Subcutaneous adipose tissue (tissue), 4 donors: ENCODE measurements around the gene RFX2. TPM values are rescaled to one million over a fixed set of nuclear protein-coding genes. Genes with fewer than 3 reads are reported as not detected.

Source experiments
- total RNA-seq, 4 donors: library from RNA; depleted of rRNA; stranded (reverse); fragments of >200 nt; gene quantifications; one replicate each; pipeline ENCODE4 v1.1.0, GENCODE V29; 2016
- TF ChIP-seq, protein P1 (sequence below): fragments of 450-650 bp; IDR thresholded peaks from one replicate; pipeline ENCODE4 v1.5.1; 2016; ENCODE audit warnings: low read depth, mild to moderate bottlenecking, control low read depth, antibody characterized with exemption, moderate library complexity

Gene RFX2
- total RNA-seq, 4 donors from 2014 or later: 2.9 to 8.9 (median 7.2) TPM

DNA sequence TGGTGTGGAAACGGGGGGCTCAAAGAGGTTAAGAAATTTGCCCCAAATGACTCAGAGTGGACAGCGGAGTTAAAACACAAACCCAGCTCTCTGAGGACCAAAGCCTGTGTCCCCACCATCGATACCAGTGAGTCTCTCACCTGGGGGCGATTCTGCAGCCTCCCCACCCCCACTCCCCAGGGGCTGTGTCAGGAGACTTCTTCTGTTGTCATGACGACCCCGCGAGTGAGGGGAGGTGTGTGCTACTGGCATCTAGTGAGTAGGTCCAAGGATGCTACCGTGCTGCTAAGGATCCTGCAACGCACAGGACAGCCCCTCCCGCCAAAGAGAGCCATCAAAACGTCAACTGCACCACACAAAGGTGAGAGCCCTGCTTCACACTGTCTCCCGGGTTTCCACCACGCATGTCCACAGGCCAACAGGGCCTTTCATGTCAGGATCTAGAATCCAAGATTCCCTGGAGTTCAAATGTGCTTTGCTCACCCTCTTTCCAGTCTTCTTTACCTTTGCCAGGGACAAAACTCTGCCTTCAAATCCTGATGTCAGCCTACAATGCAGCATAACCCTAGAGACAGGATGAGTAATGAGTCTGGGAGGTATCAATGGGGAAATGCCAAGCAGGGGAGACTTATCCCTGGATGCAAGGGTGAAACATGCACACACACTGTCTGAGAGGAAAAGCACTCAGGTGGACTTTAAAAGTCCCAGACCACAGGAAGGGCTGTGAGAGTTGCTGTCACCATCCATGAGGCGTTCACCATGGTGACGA, 136.2 kb downstream of the RFX2 start:
- TF ChIP-seq, protein P1, sequence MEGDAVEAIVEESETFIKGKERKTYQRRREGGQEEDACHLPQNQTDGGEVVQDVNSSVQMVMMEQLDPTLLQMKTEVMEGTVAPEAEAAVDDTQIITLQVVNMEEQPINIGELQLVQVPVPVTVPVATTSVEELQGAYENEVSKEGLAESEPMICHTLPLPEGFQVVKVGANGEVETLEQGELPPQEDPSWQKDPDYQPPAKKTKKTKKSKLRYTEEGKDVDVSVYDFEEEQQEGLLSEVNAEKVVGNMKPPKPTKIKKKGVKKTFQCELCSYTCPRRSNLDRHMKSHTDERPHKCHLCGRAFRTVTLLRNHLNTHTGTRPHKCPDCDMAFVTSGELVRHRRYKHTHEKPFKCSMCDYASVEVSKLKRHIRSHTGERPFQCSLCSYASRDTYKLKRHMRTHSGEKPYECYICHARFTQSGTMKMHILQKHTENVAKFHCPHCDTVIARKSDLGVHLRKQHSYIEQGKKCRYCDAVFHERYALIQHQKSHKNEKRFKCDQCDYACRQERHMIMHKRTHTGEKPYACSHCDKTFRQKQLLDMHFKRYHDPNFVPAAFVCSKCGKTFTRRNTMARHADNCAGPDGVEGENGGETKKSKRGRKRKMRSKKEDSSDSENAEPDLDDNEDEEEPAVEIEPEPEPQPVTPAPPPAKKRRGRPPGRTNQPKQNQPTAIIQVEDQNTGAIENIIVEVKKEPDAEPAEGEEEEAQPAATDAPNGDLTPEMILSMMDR: no peak

DNA sequence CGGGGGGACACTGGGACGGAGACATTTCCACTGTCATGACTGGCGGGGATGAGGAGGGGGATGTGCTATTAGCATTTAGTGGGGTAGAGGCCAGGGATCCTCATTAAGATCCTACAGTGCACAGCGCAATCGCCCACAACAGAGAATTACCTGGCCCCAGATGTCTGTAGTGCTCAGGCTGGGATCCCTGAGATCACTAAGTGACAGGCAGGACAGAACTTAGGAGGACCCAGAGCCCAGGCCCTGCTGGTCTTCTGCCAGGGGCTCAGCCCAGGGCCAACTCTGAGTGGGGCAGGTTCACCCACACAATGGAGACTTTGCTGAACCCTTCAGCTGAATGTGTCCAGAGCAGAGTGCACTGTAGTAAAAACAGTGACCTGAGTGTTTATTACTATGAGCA, 136.9 kb downstream of the RFX2 start:
- TF ChIP-seq, protein P1: no peak

DNA sequence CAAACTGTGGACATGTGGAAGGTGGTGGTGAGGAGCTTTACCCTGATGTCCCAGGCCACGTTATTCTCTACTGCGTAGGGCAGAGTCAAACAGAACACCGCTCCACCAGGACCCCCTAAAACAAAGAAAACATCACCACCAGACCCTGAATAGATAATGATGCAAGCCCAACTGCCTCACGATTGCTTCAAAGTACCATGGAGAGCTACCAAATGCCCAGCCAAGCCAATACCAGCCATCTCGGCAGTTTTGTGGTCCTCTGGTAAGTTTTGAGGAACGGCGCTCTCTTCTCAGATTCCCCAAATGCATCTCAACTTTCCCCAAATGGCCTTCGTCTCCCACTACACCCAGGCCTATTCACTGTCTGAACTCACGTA, 138.0 kb downstream of the RFX2 start:
- TF ChIP-seq, protein P1: no peak

DNA sequence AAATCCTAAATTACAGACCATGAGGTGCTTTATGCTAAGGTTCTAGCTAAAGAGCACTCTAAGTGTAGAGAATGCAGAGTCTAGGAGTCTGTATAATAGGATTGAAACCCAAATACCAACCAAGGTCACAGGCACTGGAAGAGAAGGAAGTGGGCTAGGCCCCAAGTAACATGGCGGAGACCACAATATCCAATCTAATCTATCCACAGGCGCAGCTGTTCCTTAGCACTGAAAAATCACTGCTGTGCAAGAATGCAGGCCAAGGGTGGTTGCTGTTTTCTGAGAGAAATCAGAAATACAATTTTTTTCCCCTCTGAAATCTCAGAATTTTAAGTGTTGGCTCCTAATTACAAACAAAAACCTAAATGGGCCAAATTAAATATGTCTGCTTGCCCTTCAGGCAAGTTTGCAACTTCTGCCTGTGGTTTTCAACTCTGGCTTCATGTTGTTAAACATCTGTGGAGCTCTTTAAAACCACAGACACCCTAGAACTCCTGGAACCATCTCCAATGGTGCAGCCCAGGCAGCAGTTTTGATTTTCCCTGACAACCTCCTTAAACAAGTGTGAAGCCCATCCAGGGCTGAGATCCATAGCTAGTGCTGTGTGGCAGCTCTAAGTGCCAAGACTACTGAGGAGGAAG, 138.5 kb downstream of the RFX2 start:
- TF ChIP-seq, protein P1: no peak

DNA sequence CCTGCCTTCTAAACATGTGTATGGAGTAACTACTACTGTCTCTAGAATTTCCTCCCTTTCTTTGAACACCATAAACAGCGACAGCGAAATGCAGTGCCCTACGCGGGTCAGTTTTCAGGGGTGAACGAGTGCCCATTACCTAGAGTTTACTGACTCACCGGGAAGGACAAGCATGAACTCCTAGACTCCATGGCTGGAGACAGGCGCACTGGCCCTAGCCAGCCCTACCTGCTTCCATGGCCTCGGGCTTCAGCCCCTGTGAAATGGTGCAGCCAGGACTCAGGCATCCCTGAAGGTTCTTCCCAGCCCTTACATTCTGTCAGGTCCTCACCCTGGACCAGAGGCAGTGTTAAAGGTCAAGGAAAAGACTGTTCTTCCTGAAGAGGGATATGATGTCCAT, 140.8 kb downstream of the RFX2 start:
- TF ChIP-seq, protein P1: no peak

DNA sequence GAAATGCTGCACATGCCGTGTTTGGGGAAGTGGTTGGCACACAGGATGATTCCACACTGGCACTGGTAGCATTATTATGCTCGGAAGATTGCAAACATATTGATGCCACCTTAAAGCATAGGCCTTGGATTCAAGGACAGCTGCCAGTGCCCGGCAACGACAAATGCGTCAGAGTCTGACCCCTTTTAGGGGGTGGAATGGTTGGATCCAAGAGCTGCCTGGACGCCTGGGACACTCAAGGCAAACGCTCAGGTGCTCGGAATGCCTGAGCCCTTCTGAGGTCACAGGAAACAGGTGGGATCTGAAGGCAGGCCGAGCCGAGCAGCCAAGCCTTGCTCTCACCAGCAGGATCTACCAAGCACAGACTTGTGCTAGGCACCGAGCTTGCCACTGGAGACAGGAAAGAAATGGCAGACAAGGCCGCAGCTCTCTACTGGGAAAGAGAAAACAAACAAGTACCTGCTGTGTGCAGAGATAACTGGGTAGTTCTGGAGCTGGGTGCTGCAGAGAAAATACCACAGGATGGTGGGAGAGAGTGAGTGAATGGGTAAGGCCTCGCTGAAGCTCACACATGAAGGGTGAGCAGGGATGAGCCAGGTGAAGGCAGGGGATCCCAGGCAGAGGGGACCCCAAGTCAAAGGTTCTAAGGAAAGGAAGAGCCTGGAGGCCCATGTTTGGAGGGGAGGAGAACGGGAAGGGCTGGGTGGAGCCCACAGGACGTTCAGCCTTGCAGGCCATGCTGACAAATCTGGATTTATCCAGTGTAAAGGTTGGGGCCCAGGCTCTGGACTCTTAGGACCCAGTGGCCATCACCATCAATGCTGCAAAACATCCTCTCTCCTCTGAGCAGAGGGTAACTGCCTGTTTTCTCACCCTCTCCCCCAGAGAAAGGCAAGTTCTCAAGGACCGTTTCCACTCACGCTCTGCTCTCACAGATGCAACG, 141.6 kb downstream of the RFX2 start:
- TF ChIP-seq, protein P1: no peak
